Measurements from ENCODE around the gene FGFRL1.

FGFRL1 gene

GRCh38 chr4:1062419-1062818 lies 51.0 kb downstream of the FGFRL1 start:
- Histone ChIP-seq H3K27me3 (ENCODE audit: control insufficient read depth, insufficient read depth, low read length) (no peaks in the 10 kb centered on the region), H3K27ac (ENCODE audit: low read length) (no peak overlapping the region), H3K9me3 (ENCODE audit: control insufficient read depth, insufficient read depth, low read length) (no peaks in the 10 kb centered on the region), H3K4me1 (ENCODE audit: control insufficient read depth, insufficient read depth, low read length) (no peaks in the 10 kb centered on the region), H3K36me3 (ENCODE audit: control insufficient read depth, insufficient read depth, low read length) (no peaks in the 10 kb centered on the region), H3K4me3 (ENCODE audit: low read length) (no peak overlapping the region)
- no peak for DNase-seq (ENCODE audit: low read depth, low spot score)
- 100% methylated on average over 1 of the region's 7 CpGs for WGBS (ENCODE audit: insufficient coverage, insufficient read length)

- Histone ChIP-seq H3K4me3 (ENCODE audit: low read length) (no peak overlapping the region), H3K36me3 (ENCODE audit: control insufficient read depth, insufficient read depth, low read length) (no peaks in the 10 kb centered on the region), H3K27me3 (ENCODE audit: control insufficient read depth, insufficient read depth, low read length) (no peaks in the 10 kb centered on the region), H3K4me1 (ENCODE audit: control insufficient read depth, insufficient read depth, low read length) (no peaks in the 10 kb centered on the region), H3K9me3 (ENCODE audit: control insufficient read depth, insufficient read depth, low read length) (no peaks in the 10 kb centered on the region), H3K27ac (ENCODE audit: low read length) (no peak overlapping the region)
- DNase-seq (ENCODE audit: low read depth, low spot score): no peak
- WGBS (ENCODE audit: insufficient coverage, insufficient read length): no CpG with 5 or more reads among the region's 4 CpGs
Measured at GRCh38 chr4:1065732-1066131, 54.3 kb downstream of the FGFRL1 start.

DNA sequence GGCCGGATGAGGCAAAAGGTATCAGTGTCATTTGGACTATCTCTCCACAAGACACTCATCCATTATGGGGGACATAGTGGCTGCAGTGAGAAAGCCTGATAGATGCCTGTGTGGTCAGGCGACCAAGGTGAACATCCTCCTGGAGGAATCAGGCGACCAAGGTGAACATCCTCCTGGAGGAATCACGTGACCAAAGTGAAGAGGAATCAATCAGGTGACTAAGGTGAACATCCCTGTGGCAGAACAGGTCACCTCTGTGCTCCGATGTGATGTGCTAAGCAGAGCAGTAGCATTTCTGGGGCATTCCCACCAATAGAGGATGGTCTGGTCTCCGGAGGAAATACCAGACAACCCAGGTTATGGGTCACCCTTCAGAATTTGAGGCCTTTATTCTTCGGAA lies 58.0 kb downstream of the FGFRL1 start:
- Histone ChIP-seq H3K4me3 (ENCODE audit: low read length) (no peak overlapping the region), H3K27me3 (ENCODE audit: control insufficient read depth, insufficient read depth, low read length) (no peaks in the 10 kb centered on the region), H3K9me3 (ENCODE audit: control insufficient read depth, insufficient read depth, low read length) (no peaks in the 10 kb centered on the region), H3K36me3 (ENCODE audit: control insufficient read depth, insufficient read depth, low read length) (no peaks in the 10 kb centered on the region), H3K27ac (ENCODE audit: low read length) (no peak overlapping the region), H3K4me1 (ENCODE audit: control insufficient read depth, insufficient read depth, low read length) (no peaks in the 10 kb centered on the region)
- no CpG with 5 or more reads among the region's 7 CpGs for WGBS (ENCODE audit: insufficient coverage, insufficient read length)
- no peak for DNase-seq (ENCODE audit: low read depth, low spot score)

DNA sequence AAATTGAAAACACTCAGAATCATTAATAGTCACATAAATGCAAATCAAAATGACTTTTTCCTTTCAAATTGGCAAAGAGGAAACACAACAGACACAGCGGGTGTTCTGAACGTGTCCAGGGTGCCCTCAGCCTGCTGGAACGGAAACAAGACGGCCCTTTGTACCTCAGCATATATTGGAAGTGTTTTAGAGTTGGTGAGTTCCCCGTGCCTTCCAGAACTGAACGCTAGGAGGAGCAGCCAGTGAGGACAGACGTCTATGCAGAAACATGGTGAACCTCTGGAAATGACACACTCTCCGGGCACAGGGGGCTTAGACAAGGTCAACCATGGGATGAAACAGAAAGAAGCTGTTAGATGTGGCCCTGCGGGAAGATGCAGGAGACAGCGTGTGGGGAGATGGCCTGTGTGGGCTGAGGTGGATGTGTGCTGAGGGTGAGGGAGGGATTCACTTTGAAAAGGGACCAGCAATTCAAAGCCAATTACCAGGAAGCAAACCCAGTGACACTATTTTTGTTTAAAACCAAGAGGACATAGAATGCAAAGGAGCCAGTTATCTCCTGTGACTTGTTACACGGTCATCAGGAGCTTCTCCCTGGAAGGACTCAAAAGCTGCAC lies 61.5 kb downstream of the FGFRL1 start:
- H3K4me1 ChIP-seq (ENCODE audit: control insufficient read depth, insufficient read depth, low read length): no peaks in the 10 kb centered on the region
- no peaks in the 10 kb centered on the region for H3K27me3 ChIP-seq (ENCODE audit: control insufficient read depth, insufficient read depth, low read length)
- WGBS (ENCODE audit: insufficient coverage, insufficient read length): no CpG with 5 or more reads among the region's 11 CpGs
- no peak for DNase-seq (ENCODE audit: low read depth, low spot score)
- no peaks in the 10 kb centered on the region for H3K9me3 ChIP-seq (ENCODE audit: control insufficient read depth, insufficient read depth, low read length)
- H3K36me3 ChIP-seq (ENCODE audit: control insufficient read depth, insufficient read depth, low read length): no peaks in the 10 kb centered on the region
- no peak overlapping the region for H3K27ac ChIP-seq (ENCODE audit: low read length)
- H3K4me3 ChIP-seq (ENCODE audit: low read length): no peak overlapping the region

DNA sequence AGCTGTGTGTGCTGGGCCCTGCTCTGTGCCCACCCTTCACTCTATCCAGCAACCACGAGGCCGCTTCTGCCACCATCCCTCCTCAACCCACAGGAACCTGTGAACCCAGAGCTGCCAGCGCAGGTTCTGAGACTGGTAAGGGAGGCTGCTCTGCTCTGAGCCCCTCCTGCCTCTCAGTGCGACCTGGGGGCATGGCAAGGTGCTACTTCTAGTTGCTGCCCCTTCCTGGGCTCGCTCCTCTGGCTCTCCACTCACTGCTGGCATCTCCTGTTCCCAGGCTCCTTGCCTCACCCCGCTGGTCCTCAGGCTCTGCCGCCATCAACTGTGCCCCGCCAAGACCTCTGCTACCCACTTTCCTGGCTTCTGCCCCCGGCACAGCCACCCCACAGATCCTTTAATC lies 62.7 kb downstream of the FGFRL1 start:
- Histone ChIP-seq H3K36me3 (ENCODE audit: control insufficient read depth, insufficient read depth, low read length) (no peaks in the 10 kb centered on the region), H3K27me3 (ENCODE audit: control insufficient read depth, insufficient read depth, low read length) (no peaks in the 10 kb centered on the region), H3K4me3 (ENCODE audit: low read length) (no peak overlapping the region), H3K27ac (ENCODE audit: low read length) (no peak overlapping the region), H3K9me3 (ENCODE audit: control insufficient read depth, insufficient read depth, low read length) (no peaks in the 10 kb centered on the region), H3K4me1 (ENCODE audit: control insufficient read depth, insufficient read depth, low read length) (no peaks in the 10 kb centered on the region)
- no peak for DNase-seq (ENCODE audit: low read depth, low spot score)
- WGBS (ENCODE audit: insufficient coverage, insufficient read length): no CpG with 5 or more reads among the region's 9 CpGs

GRCh38 chr4:1075225-1075624 lies 63.8 kb downstream of the FGFRL1 start:
- H3K9me3 ChIP-seq (ENCODE audit: control insufficient read depth, insufficient read depth, low read length): no peaks in the 10 kb centered on the region
- no peak for DNase-seq (ENCODE audit: low read depth, low spot score)
- no peak overlapping the region for H3K27ac ChIP-seq (ENCODE audit: low read length)
- no peaks in the 10 kb centered on the region for H3K4me1 ChIP-seq (ENCODE audit: control insufficient read depth, insufficient read depth, low read length)
- no CpG with 5 or more reads among the region's 7 CpGs for WGBS (ENCODE audit: insufficient coverage, insufficient read length)
- no peak overlapping the region for H3K4me3 ChIP-seq (ENCODE audit: low read length)
- no peaks in the 10 kb centered on the region for H3K36me3 ChIP-seq (ENCODE audit: control insufficient read depth, insufficient read depth, low read length)
- no peaks in the 10 kb centered on the region for H3K27me3 ChIP-seq (ENCODE audit: control insufficient read depth, insufficient read depth, low read length)

GRCh38 chr4:1075809-1076699 lies 64.6 kb downstream of the FGFRL1 start:
- Histone ChIP-seq H3K36me3 (ENCODE audit: control insufficient read depth, insufficient read depth, low read length) (no peaks in the 10 kb centered on the region), H3K9me3 (ENCODE audit: control insufficient read depth, insufficient read depth, low read length) (no peaks in the 10 kb centered on the region), H3K4me1 (ENCODE audit: control insufficient read depth, insufficient read depth, low read length) (no peaks in the 10 kb centered on the region), H3K27me3 (ENCODE audit: control insufficient read depth, insufficient read depth, low read length) (no peaks in the 10 kb centered on the region), H3K4me3 (ENCODE audit: low read length) (no peak overlapping the region), H3K27ac (ENCODE audit: low read length) (no peak overlapping the region)
- no CpG with 5 or more reads among the region's 11 CpGs for WGBS (ENCODE audit: insufficient coverage, insufficient read length)
- no peak for DNase-seq (ENCODE audit: low read depth, low spot score)
